HG02870 (cell line): Measurements from ENCODE around the gene UPK3BL1.

Source experiments
- ATAC-seq: cut with Tn5 transposase; IDR thresholded peaks from one replicate; pipeline ENCODE4 v1.9.1; 2021; ENCODE audit warnings: mild to moderate bottlenecking, moderate library complexity; ENCODE audit not compliant: unreplicated experiment

UPK3BL1 gene

DNA sequence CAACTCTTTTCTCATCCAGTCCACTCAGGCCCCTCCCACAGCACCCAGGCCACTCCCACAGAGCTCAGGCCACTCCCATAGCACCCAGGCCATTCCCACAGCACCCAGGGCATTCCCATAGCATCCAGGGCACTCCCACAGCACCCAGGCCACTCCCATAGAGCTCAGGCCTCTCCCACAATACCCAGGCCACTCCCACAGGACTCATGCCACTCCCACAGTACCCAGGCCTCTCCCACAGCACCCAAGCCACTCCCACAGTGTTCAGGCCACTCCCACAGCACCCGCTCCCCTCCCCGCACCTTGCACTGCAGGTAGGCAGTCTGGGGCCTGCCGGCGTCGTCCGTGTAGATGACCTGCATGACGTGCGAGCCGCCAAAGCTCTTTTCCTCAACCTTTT, 52.7 kb downstream of the UPK3BL1 start:
- peak; percentile 68 for ATAC-seq
